NK-92 (cell line): Measurements from ENCODE around the gene SMYD3.
"Not testable (repeated sequence)": the region's sequence is repeated elsewhere in the genome, so short reads cannot be mapped to it uniquely, and the experiment has no call there.

Source experiments
- DNase-seq: peaks from one replicate; lab custom pipeline; 2025; ENCODE audit not compliant: unreplicated experiment; lab: John Stamatoyannopoulos, UW

SMYD3 gene

DNA sequence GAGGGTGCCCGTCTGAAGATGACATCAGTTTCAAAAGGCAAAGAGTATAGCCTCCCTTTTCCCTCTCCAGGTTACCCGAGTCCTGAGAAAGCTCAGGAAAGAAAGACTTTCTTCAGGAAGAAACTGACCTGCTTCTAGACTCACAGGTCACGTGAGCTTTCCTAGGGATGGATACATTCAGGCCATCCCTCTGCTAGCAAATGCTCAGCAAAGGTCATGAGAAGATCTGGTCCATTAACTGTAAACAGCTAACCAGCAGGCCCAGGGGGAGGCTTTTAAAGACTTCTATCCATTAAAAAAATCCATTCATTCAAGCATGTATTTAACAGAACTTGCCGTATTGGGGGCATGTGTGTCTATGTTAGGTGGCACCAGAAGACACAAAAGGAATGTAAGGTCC is 746.8 kb downstream of the SMYD3 start:
- DNase-seq: no peak

- DNase-seq: no peak
Observed at GRCh38 chr1:245754463-245754961, 752.6 kb downstream of the SMYD3 start.

DNA sequence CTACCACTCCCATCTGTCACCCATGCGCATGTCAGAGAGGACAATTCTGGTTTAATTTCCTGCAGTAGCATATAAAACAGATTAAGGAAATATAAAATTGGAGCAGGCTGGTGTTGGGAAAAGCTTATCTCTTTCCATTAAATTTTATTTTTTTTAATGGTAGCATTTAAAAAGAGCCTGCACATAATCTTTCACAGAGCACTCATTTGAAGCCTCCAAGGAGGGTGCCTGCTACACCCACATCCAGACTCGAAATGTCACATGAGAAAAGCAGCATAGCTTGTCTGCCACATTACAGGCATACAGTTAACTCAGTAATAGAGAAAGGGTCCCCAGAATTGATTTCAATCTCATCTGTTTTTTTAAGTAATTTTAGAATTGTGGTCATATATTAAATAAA is 753.3 kb downstream of the SMYD3 start:
- no peak for DNase-seq

GRCh38 chr1:245752561-245752960 is 754.5 kb downstream of the SMYD3 start:
- no peak for DNase-seq

GRCh38 chr1:245751726-245752470 is 755.2 kb downstream of the SMYD3 start:
- DNase-seq: no peak

- DNase-seq: no peak
Observed at GRCh38 chr1:245751116-245751515, 756.0 kb downstream of the SMYD3 start.

GRCh38 chr1:245750261-245750660 is 756.8 kb downstream of the SMYD3 start:
- no peak for DNase-seq

GRCh38 chr1:245749053-245749452 is 758.0 kb downstream of the SMYD3 start:
- no peak for DNase-seq

DNA sequence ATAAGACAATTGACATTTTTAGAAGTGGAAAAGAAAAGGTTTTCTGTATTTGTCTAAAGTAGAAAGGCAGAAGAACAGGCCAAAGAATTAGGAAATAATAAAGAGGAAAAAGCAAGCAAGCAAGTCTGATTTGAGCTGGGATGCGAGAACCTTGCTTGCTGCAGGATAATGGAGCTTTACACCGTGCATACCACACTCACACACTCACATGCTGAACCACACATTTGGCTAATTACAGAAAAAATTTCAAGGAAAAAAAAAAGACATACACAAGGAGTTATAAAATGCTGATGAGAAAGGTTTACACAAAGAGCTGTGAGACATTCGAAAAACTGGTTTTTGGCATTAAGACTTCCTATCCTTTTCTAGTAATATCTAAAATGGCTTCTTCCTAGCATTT is 758.4 kb downstream of the SMYD3 start:
- DNase-seq: no peak

GRCh38 chr1:245748240-245748639 is 758.8 kb downstream of the SMYD3 start:
- no peak for DNase-seq

- DNase-seq: no peak
Observed at GRCh38 chr1:245742896-245743295, 764.2 kb downstream of the SMYD3 start.

DNA sequence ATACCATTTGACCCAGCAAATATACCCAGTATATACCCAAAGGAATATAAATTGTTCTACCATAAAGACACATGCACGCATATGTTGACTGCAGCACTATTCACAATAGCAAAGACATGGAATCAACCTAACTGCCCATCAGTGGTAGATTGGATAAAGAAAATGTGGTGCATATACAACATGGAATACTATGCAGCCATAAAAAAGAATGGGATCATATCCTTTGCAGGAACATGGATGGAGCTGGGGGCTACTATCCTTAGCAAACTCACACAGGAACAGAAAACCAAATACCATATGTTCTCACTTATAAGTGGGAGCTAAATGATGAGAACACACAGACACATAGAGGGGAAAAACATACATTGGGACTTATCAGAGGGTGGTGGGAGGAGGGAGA is 766.7 kb downstream of the SMYD3 start:
- not testable (repeated sequence) for DNase-seq

GRCh38 chr1:245730801-245731200 is 776.3 kb downstream of the SMYD3 start:
- no peak for DNase-seq

DNA sequence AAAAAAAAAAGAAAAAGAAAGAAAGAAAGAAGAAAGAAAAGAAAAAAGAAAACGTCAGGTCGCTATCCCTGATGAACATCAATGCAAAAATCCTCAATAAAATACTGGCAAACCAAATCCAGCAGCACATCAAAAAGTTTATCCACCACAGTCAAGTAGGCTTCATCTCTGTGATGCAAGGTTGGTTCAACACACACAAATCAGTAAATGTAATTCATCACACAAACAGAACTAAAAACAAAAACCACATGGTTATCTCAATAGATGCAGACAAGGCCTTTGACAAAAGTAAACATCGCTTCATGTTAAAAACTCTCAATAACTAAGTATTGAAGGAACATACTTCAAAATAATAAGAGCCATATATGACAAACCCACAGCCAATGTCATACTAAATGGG is 779.0 kb downstream of the SMYD3 start:
- DNase-seq: not testable (repeated sequence)

- DNase-seq: no peak
Observed at GRCh38 chr1:245721488-245721887, 785.6 kb downstream of the SMYD3 start.

DNA sequence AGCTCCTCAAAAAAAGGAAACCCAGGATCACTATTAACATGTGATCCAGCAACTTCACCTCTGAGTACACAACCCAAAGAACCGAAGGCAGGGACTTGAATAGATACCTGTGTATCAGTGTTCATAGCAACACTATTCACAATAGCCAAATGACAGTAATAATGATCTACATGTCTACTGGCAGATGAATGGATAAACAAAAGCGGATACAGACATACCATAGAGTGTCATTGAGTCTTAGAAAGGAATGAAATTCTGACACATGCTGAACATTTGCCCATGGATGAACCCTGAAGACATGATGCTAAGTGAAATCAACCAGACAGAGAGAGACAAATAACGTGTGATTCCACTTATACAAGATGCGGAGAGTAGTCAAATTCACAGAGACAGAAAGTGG is 788.1 kb downstream of the SMYD3 start:
- DNase-seq: no peak

GRCh38 chr1:245718123-245718522 is 789.0 kb downstream of the SMYD3 start:
- no peak for DNase-seq

- DNase-seq: no peak
Observed at GRCh38 chr1:245717611-245718010, 789.5 kb downstream of the SMYD3 start.

- no peak for DNase-seq
Observed at GRCh38 chr1:245716561-245716960, 790.5 kb downstream of the SMYD3 start.

GRCh38 chr1:245715970-245716369 is 791.1 kb downstream of the SMYD3 start:
- no peak for DNase-seq

DNA sequence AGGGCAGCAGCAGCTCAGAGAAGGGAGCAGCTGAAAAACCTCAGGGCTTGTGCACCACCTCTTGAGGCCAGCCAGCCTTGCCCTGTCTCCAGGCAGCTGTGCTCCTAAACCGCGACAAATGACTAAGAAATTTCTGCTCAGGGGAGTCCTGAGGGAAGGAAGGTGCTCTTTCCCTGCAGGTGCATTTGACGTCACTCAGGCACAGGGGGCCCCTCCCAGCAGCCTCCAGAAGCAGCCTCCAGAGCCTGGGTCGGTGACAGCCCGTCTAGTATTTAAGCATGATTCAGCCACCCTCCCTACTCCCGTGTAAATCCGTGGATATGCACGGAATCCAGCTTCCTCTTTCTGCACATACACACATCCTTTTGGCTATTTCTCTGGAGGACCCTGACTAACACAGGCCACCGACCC is 791.8 kb downstream of the SMYD3 start:
- DNase-seq: no peak

- not testable (repeated sequence) for DNase-seq
Observed at GRCh38 chr1:245714027-245714426, 793.1 kb downstream of the SMYD3 start.
